ENCODE data around the gene CHGA. TPM values are rescaled to one million over a fixed set of nuclear protein-coding genes. Genes with fewer than 3 reads are reported as not detected.

The CHGA gene
- total and polyA plus RNA-seq, 2 donors (not counting 1 experiment from before 2014, with no cell fraction given) = not detected

DNA sequence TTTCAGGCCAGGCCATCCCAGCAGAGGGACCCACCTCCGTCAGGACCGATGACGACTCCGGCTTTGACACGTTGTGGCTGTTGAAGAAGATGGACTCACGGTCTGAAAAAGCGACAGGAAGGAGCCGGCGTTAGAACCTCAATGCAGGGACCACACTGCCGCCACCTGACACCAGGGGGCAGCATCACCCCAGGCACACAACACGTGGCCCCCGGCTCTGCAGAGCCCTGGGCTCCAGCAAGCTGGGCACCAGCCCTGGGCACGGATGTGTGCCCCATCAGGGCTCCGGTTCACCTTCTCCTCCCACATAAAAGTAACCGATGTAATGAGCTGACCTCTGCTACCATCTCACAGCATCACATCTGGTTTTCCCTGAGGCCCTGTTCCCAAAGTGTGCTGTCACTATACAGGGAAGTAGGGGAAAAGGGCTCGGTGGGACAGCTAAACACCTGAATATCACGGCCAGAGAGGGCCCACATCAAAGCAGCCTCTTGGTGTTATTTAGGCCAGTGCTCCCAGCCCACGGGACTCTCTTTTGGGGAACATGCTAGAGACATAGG lies 29.0 kb downstream of the CHGA start:
- TF ChIP-seq, protein P1, sequence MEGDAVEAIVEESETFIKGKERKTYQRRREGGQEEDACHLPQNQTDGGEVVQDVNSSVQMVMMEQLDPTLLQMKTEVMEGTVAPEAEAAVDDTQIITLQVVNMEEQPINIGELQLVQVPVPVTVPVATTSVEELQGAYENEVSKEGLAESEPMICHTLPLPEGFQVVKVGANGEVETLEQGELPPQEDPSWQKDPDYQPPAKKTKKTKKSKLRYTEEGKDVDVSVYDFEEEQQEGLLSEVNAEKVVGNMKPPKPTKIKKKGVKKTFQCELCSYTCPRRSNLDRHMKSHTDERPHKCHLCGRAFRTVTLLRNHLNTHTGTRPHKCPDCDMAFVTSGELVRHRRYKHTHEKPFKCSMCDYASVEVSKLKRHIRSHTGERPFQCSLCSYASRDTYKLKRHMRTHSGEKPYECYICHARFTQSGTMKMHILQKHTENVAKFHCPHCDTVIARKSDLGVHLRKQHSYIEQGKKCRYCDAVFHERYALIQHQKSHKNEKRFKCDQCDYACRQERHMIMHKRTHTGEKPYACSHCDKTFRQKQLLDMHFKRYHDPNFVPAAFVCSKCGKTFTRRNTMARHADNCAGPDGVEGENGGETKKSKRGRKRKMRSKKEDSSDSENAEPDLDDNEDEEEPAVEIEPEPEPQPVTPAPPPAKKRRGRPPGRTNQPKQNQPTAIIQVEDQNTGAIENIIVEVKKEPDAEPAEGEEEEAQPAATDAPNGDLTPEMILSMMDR (IDR thresholded peaks at IDR 0.05) = peak; percentile 88
- TF ChIP-seq EZH2 (IDR thresholded peaks at IDR 0.05; ENCODE audit: borderline replicate concordance, insufficient read depth, low read depth, low read length, poor library complexity, severe bottlenecking) = no peak
- no peak overlapping the region for H3K27ac Mint-ChIP-seq
- no peaks in the 10 kb centered on the region for H3K27me3 Mint-ChIP-seq
- Histone ChIP-seq H2AFZ (ENCODE audit: insufficient read depth, low read depth, low read length, poor library complexity, severe bottlenecking) (no peak overlapping the region), H4K20me1 (ENCODE audit: control insufficient read depth, insufficient read depth, low read length, poor library complexity, severe bottlenecking) (no peaks in the 10 kb centered on the region), H3K27me3 (replicated peaks in 1 of 4; ENCODE audit: control extremely low read depth in 1 of 4, control insufficient read depth in 3 of 4, insufficient read depth in 4 of 4, low read length in 3 of 4) (no peaks in the 10 kb centered on the region), H3K9ac (ENCODE audit: low read length) (no peak overlapping the region), H3K27ac (ENCODE audit: low read length in 2 of 2) (no peak overlapping the region), H3K9me3 (ENCODE audit: control extremely low read depth in 1 of 3, control insufficient read depth in 2 of 3, insufficient read depth in 1 of 3, low read length in 2 of 3) (no peaks in the 10 kb centered on the region), H3K4me2 (replicated peaks; ENCODE audit: low read depth, low read length, poor library complexity, severe bottlenecking) (no peak overlapping the region), H3K4me3 (ENCODE audit: control extremely low read depth in 1 of 5, extremely low read depth in 1 of 5, insufficient read depth in 1 of 5, low read depth in 2 of 5, low read length in 4 of 5) (no peak overlapping the region), H3K4me1 (ENCODE audit: control insufficient read depth in 2 of 2, insufficient read depth in 2 of 2, low read length in 2 of 2) (peaks cover 0 to 5% of the 10 kb centered on the region in 2 donors), H3K36me3 (replicated peaks in 1 of 2; ENCODE audit: control extremely low read depth in 1 of 2, control insufficient read depth in 1 of 2, extremely low read depth in 1 of 2, insufficient read depth in 2 of 2, low read length in 1 of 2) (peaks cover 0 to 19% of the 10 kb centered on the region in 2 experiments), H3K79me2 (ENCODE audit: control insufficient read depth, insufficient read depth, low read length) (no peaks in the 10 kb centered on the region)
- H3K9me3 Mint-ChIP-seq (ENCODE audit: insufficient read depth) = no peaks in the 10 kb centered on the region
- CTCF ChIA-PET = interaction anchor here (0.5 to 7.3 kb wide), 20 partner anchors 10 to 663 kb away, joined by 3 to 139 read pairs (median 4); partner anchors contain the start of genes GON7, ITPK1 and UBR7
- 26% methylated on average over 15 of the region's 18 CpGs for WGBS (ENCODE audit: insufficient coverage)
- ATAC-seq (ENCODE audit: low read depth) (peak; percentile 96), DNase-seq (peak; percentile 82)
- H3K4me1 Mint-ChIP-seq = peaks cover 4% of the 10 kb centered on the region
- H3K4me3 Mint-ChIP-seq = no peak overlapping the region
- intact Hi-C loops (cut with micrococcal nuclease) = loop anchor here (1.0 to 10.0 kb wide), 5 partner anchors 164 to 1183 kb away; no protein-coding TSS in a partner anchor
- POLR2A ChIA-PET = no interaction called here

Data from B cell (primary cell).